Endodermal cell (in vitro differentiated cells): ENCODE results near the gene EVA1C. TPM values are rescaled to one million over a fixed set of nuclear protein-coding genes. Genes with fewer than 3 reads are reported as not detected.

ENCODE experiments used
- DNase-seq: peaks from one replicate; pipeline ENCODE4 v3.0.0-alpha.2; 2017
- H3K27ac ChIP-seq: 2 replicates; pipeline ENCODE4 v1.5.1; 2013; ENCODE audit warnings: mild to moderate bottlenecking, low read depth, low read length, moderate library complexity
- H3K27me3 ChIP-seq: 2 replicates; pipeline ENCODE4 v1.6.1; 2013; ENCODE audit warnings: mild to moderate bottlenecking, low read length, moderate library complexity; ENCODE audit not compliant: insufficient read depth, control insufficient read depth, poor library complexity, severe bottlenecking
- H3K36me3 ChIP-seq: 2 replicates; pipeline ENCODE4 v1.7.0; 2013; ENCODE audit warnings: mild to moderate bottlenecking, low read length, moderate library complexity; ENCODE audit not compliant: control insufficient read depth, insufficient read depth
- H3K4me1 ChIP-seq: one replicate; pipeline ENCODE4 v1.7.0; 2013; ENCODE audit warnings: low read length; ENCODE audit not compliant: control insufficient read depth, insufficient read depth
- H3K4me3 ChIP-seq: 2 replicates; pipeline ENCODE4 v1.5.1; 2013; ENCODE audit warnings: mild to moderate bottlenecking, low read length, moderate library complexity
- H3K9ac ChIP-seq: 2 replicates; pipeline ENCODE4 v1.6.1; 2013; ENCODE audit warnings: mild to moderate bottlenecking, low read length, moderate library complexity; ENCODE audit not compliant: poor library complexity, severe bottlenecking; ENCODE audit errors: extremely low read depth
- H3K9me3 ChIP-seq: 2 replicates; pipeline ENCODE4 v1.6.1; 2013; ENCODE audit warnings: mild to moderate bottlenecking, low read length, moderate library complexity; ENCODE audit not compliant: control insufficient read depth
- H3K27ac Mint-ChIP-seq: 2 replicates; pipeline ENCODE4 v1.8.0; 2020; ENCODE audit warnings: mixed read lengths
- H3K27me3 Mint-ChIP-seq: 2 replicates; pipeline ENCODE4 v1.8.0; 2021; ENCODE audit warnings: mild to moderate bottlenecking, mixed read lengths; ENCODE audit not compliant: insufficient read depth
- H3K36me3 Mint-ChIP-seq: 2 replicates; pipeline ENCODE4 v1.8.0; 2020; ENCODE audit warnings: low read depth, mixed read lengths
- H3K4me1 Mint-ChIP-seq: 2 replicates; pipeline ENCODE4 v1.8.0; 2020; ENCODE audit warnings: mixed read lengths
- H3K4me3 Mint-ChIP-seq: 2 replicates; pipeline ENCODE4 v1.8.0; 2020; ENCODE audit warnings: mild to moderate bottlenecking, moderate library complexity, mixed read lengths
- H3K9me3 Mint-ChIP-seq: 2 replicates; pipeline ENCODE4 v1.8.0; 2020; ENCODE audit warnings: mild to moderate bottlenecking, mixed read lengths
- WGBS, 2 experiments: methylation state at CpG; one replicate each; pipeline versions ENCODE4 v1.1.5 to v1.1.7; 2013; ENCODE audit warnings: missing lambda C conversion rate in 2 of 2, mixed read lengths in 1 of 2; ENCODE audit not compliant: insufficient coverage in 1 of 2, insufficient read length in 1 of 2; 5-methylcytosine and 5-hydroxymethylcytosine counted together
- total RNA-seq, 2 donors: library from RNA; stranded (reverse); fragmentation: NEBNext Ultra II Directional in 1 of 2; extraction: Animal tissue kit (Norgen Biotek cat#: 25700) in 1 of 2; gene quantifications; 2 replicates in 1 of 2; 3 replicates in 1 of 2; pipeline ENCODE4 v1.2.1, GENCODE V29; 2021
- TF ChIP-seq, protein P1 (sequence below): fragments of 200-600 bp; sonication (generic); conservative IDR thresholded peaks from 2 replicates; pipeline ENCODE4 v1.5.0; 2021; ENCODE audit warnings: antibody characterized with exemption, mild to moderate bottlenecking

EVA1C gene
- total RNA-seq, 2 donors from 2014 or later, result 0.68 TPM; not detected in 1

DNA sequence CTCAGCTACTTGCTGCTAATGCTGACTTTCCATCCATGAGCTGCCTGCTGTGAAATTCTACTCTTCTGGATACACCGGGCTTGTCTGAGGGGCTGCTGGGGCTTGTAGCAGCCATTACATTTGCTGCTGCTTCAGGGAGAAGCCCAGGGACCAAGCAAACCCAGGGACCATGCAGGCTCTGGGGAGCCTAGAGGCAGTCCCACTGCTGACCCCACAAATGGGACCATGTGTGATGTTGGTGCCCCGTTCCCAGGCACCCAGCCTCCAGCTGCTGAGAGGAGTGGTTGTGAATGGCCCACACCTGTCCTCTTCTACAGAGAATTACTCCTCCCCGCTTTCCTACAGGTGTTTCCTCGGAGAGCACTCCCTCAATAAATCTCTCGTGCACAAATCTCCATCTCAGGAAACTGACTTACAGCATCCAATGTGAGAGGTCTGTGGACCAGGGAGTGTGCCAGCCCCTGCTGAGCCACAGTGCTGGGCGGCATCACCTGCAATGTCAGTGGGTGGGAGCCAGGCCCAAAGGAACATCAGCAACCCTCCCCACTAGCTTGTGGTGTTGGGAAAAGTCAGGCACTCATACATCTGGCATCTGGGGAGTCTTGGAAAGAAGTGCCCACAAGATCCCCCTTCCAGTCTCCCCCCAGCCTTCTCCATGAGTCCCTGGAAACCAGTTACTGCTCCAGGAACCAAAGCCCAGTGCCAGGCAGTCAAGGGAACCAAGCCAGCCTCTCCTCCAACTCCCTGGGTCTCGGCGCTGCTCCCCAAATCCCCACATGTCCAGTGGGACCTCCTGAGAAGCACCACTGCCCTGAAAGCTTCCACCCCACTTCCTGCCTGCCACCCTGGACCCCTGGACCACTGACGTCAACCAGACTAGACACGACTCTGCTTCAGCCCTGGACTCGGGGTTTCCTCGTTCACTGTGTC lies 107.7 kb downstream of the EVA1C start:
- no peak overlapping the region for H3K4me3 ChIP-seq
- no peaks in the 10 kb centered on the region for H3K27me3 ChIP-seq
- Mint-ChIP-seq H3K27ac (no peak overlapping the region), H3K36me3 (no peaks in the 10 kb centered on the region), H3K9me3 (peaks cover 2% of the 10 kb centered on the region), H3K4me3 (no peak overlapping the region), H3K27me3 (no peaks in the 10 kb centered on the region), H3K4me1 (peaks cover 15% of the 10 kb centered on the region)
- 92 to 93% methylated on average over 5 to 12 of the region's 12 CpGs for WGBS, 2 experiments
- no peaks in the 10 kb centered on the region for H3K9me3 ChIP-seq
- TF ChIP-seq, protein P1, sequence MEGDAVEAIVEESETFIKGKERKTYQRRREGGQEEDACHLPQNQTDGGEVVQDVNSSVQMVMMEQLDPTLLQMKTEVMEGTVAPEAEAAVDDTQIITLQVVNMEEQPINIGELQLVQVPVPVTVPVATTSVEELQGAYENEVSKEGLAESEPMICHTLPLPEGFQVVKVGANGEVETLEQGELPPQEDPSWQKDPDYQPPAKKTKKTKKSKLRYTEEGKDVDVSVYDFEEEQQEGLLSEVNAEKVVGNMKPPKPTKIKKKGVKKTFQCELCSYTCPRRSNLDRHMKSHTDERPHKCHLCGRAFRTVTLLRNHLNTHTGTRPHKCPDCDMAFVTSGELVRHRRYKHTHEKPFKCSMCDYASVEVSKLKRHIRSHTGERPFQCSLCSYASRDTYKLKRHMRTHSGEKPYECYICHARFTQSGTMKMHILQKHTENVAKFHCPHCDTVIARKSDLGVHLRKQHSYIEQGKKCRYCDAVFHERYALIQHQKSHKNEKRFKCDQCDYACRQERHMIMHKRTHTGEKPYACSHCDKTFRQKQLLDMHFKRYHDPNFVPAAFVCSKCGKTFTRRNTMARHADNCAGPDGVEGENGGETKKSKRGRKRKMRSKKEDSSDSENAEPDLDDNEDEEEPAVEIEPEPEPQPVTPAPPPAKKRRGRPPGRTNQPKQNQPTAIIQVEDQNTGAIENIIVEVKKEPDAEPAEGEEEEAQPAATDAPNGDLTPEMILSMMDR, result no peak
- DNase-seq, result no peak
- H3K9ac ChIP-seq, result no peak overlapping the region
- peaks cover 4% of the 10 kb centered on the region for H3K4me1 ChIP-seq
- H3K27ac ChIP-seq, result no peak overlapping the region
- H3K36me3 ChIP-seq, result no peaks in the 10 kb centered on the region

DNA sequence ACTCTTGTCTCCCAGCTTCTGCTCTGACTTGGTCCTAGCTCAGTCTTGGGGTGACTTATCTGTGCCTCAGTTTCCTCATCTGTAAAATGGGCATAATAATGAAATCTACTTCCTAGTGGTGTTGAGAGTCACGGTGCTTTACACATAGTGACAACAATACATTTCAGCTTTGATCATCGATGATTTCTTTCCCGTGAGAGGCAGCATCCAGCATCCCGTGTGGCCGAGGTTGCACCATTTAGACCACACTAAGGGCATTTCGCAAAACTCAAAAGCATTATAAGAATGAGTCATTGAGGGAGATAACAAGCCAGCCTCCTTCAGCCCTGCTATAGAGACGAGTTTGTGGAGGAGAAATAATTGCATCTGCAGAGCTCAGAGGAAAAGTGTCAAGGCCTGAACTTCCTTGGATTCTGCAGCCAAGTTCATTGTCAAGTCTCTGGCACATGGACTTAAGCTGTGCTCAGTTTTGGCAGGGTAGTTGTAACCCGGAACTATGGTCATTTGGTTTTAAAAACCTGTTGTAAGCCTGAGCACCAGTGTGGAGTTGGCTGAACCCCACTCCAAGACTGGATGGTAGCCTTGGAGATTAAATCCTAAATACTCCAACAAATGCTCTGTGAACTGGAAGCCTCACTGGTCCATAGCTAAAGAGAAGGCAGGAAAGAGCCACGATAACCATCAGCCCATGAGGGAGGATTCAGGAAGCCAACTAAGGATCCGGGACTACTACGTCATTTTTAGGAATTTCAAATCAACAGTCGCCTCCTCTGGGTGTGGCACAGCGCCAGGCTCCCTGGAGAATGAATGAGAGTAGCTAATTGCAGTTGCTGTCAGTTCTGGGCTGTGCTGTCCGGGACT lies 108.6 kb downstream of the EVA1C start:
- Mint-ChIP-seq H3K27me3 (no peaks in the 10 kb centered on the region), H3K9me3 (peaks cover 2% of the 10 kb centered on the region), H3K4me1 (peaks cover 15% of the 10 kb centered on the region), H3K36me3 (no peaks in the 10 kb centered on the region), H3K27ac (no peak overlapping the region), H3K4me3 (no peak overlapping the region)
- Histone ChIP-seq H3K4me1 (peaks cover 4% of the 10 kb centered on the region), H3K27me3 (no peaks in the 10 kb centered on the region), H3K9me3 (no peaks in the 10 kb centered on the region), H3K9ac (no peak overlapping the region), H3K36me3 (no peaks in the 10 kb centered on the region), H3K4me3 (no peak overlapping the region), H3K27ac (no peak overlapping the region)
- DNase-seq, result no peak
- TF ChIP-seq, protein P1, result no peak
- WGBS, 2 experiments, result 91 to 92% methylated on average over 11 to 14 of the region's 14 CpGs

DNA sequence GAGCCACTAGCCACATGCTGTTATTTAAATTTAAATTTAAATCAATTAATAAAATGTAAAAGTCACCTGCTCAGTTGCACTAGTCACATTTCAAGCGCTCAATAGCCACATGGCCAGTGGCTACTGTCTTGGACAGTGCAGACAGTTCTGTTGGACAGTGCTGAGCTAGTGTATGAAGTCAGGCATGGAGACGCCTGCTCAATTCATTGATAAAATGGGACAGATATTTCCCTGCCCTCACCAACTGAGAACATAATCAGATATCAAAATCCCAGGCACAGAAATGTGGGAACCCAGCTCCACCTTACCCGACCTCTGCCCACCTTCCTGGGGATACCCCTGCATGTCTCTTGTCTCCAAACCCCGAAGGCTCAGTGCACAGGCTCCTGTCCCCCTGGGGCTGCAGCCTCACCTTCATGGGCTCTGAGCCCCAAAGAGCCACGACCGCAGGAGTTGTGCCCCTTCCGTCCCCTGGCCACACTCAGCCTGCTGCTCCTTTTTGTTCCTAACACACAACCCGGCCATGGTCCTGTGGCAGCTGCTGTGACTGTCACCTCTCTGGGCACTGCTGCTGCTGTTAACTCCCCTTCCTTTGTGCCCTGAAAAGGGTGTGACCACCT lies 109.3 kb downstream of the EVA1C start:
- Mint-ChIP-seq H3K4me3 (no peak overlapping the region), H3K36me3 (no peaks in the 10 kb centered on the region), H3K27me3 (no peaks in the 10 kb centered on the region), H3K9me3 (peaks cover 2% of the 10 kb centered on the region), H3K27ac (no peak overlapping the region), H3K4me1 (peaks cover 15% of the 10 kb centered on the region)
- DNase-seq, result no peak
- H3K4me3 ChIP-seq, result no peak overlapping the region
- no peaks in the 10 kb centered on the region for H3K27me3 ChIP-seq
- no peaks in the 10 kb centered on the region for H3K9me3 ChIP-seq
- H3K4me1 ChIP-seq, result peaks cover 4% of the 10 kb centered on the region
- H3K9ac ChIP-seq, result no peak overlapping the region
- H3K36me3 ChIP-seq, result no peaks in the 10 kb centered on the region
- TF ChIP-seq, protein P1, result no peak
- no peak overlapping the region for H3K27ac ChIP-seq
- 82 to 89% methylated on average over 7 to 8 of the region's 8 CpGs for WGBS, 2 experiments
